GM12878 (cell line): Measurements from ENCODE around the gene MDC1. TPM values are rescaled to one million over a fixed set of nuclear protein-coding genes. Genes with fewer than 3 reads are reported as not detected.

Source experiments
- ATAC-seq: fragments of 200-7000 bp; cut with Tn5 transposase; 3 replicates; pipeline ENCODE4 v1.9.1; 2020; ENCODE audit warnings: mild to moderate bottlenecking, moderate library complexity
- BruUV-seq: library from RNA; stranded (reverse); fragments of 400-500 nt; replicated peaks from 2 replicates; lab custom pipeline; 2021; lab: Mats Ljungman, UMichigan
- CTCF ChIA-PET: fragments of 300-600 bp; sonication (Branson Sonifier 250); formaldehyde crosslinking; extraction: SDS; loops from one replicate; lab custom pipeline; 2021; ENCODE audit warnings: inconsistent platforms; lab: Yijun Ruan, JAX
- POLR2A ChIA-PET: fragments of 350-600 bp; formaldehyde crosslinking; extraction: SDS; loops from one replicate; lab custom pipeline; 2021; ENCODE audit warnings: inconsistent platforms; lab: Charles Lee
- RAD21 ChIA-PET: fragments of 300-600 bp; sonication (Branson Sonifier 250); formaldehyde crosslinking; loops from one replicate; lab custom pipeline; 2023; ENCODE audit warnings: antibody characterized with exemption; ENCODE audit not compliant: unreplicated experiment; lab: Charles Lee
- SMC1A ChIA-PET: fragments of 300-600 bp; sonication (Branson Sonifier 250); formaldehyde crosslinking; loops from one replicate; lab custom pipeline; 2023; ENCODE audit not compliant: unreplicated experiment, uncharacterized antibody; lab: Charles Lee
- DNase-seq: peaks from one replicate; pipeline ENCODE4 v3.0.0-alpha.2; 2011; ENCODE audit warnings: low read depth, low spot score
- FAIRE-seq: peaks from 3 replicates; lab custom pipeline; 2011; peaks lifted over from hg19 to GRCh38; lab: Jason Lieb, UNC
- H2AFZ ChIP-seq: 2 replicates; pipeline ENCODE4 v1.6.0; 2011; ENCODE audit warnings: low read depth, low read length, control low read depth; ENCODE audit not compliant: control insufficient read depth
- H3K27ac ChIP-seq: 2 replicates; pipeline ENCODE4 v1.5.1; 2011; ENCODE audit warnings: control low read depth; ENCODE audit not compliant: control insufficient read depth, insufficient read depth
- H3K27me3 ChIP-seq, 2 experiments: replicated peaks in 1 of 2; 2 replicates each; pipeline versions ENCODE4 v1.6.0 to v1.6.1; 2011; ENCODE audit warnings: low read length in 1 of 2; ENCODE audit not compliant: control insufficient read depth in 2 of 2, insufficient read depth in 2 of 2
- H3K36me3 ChIP-seq, 2 experiments: 2 replicates each; pipeline ENCODE4 v1.5.1; 2011; ENCODE audit warnings: low read length in 1 of 2; ENCODE audit not compliant: control insufficient read depth in 2 of 2, insufficient read depth in 2 of 2
- H3K4me1 ChIP-seq: 2 replicates; pipeline ENCODE4 v1.6.1; 2011; ENCODE audit warnings: mild to moderate bottlenecking, low read length, moderate library complexity, mixed read lengths; ENCODE audit not compliant: control insufficient read depth, insufficient read depth
- H3K4me2 ChIP-seq: 2 replicates; pipeline ENCODE4 v1.6.0; 2011; ENCODE audit warnings: control low read depth; ENCODE audit not compliant: control insufficient read depth, insufficient read depth
- H3K4me3 ChIP-seq: fragments of 200-600 bp; sonication (generic); 2 replicates; pipeline ENCODE4 v1.5.1; 2016
- H3K79me2 ChIP-seq: 2 replicates; pipeline ENCODE4 v1.6.0; 2011; ENCODE audit warnings: low read length; ENCODE audit not compliant: control insufficient read depth, insufficient read depth
- H3K9ac ChIP-seq: 2 replicates; pipeline ENCODE4 v1.8.0; 2011; ENCODE audit warnings: low read length, control low read depth, mixed read lengths; ENCODE audit not compliant: control insufficient read depth, insufficient read depth
- H3K9me3 ChIP-seq: replicated peaks from 3 replicates; pipeline ENCODE4 v1.5.1; 2011; ENCODE audit warnings: mild to moderate bottlenecking, low read length; ENCODE audit not compliant: control insufficient read depth, insufficient read depth
- H4K20me1 ChIP-seq: 2 replicates; pipeline ENCODE4 v1.6.0; 2011; ENCODE audit not compliant: control insufficient read depth, insufficient read depth
- BHLHE40 ChIP-seq, 2 experiments: fragments of 450-650 bp in 1 of 2; IDR thresholded peaks; 2 replicates each; pipeline ENCODE4 v1.6.1; 2011 to 2017; ENCODE audit warnings: low read depth in 2 of 2, borderline replicate concordance in 1 of 2, improper control_type of control experiment in 1 of 2, low read length in 1 of 2, mild to moderate bottlenecking in 1 of 2
- CHD2 ChIP-seq: IDR thresholded peaks from 2 replicates; pipeline ENCODE4 v1.6.1; 2011; ENCODE audit warnings: low read depth, low read length, improper control_type of control experiment, borderline replicate concordance
- EED ChIP-seq: sonication (generic); IDR thresholded peaks from 2 replicates; pipeline ENCODE4 v1.6.1; 2016; ENCODE audit warnings: antibody characterized with exemption, low read depth
- GATAD2B ChIP-seq: fragments of 450-650 bp; conservative IDR thresholded peaks from 2 replicates; pipeline ENCODE4 v1.6.1; 2017; ENCODE audit warnings: low read depth, mild to moderate bottlenecking, moderate library complexity
- HDAC2 ChIP-seq: fragments of 200-600 bp; sonication (generic); IDR thresholded peaks from 2 replicates; pipeline ENCODE4 v1.6.1; 2017
- MEF2A ChIP-seq: IDR thresholded peaks from 2 replicates; pipeline ENCODE4 v1.6.1; 2011; ENCODE audit warnings: low read depth, mild to moderate bottlenecking, low read length, moderate library complexity; ENCODE audit not compliant: insufficient read depth
- MEF2B ChIP-seq: fragments of 450-650 bp; IDR thresholded peaks from 2 replicates; pipeline ENCODE4 v1.6.1; 2018; ENCODE audit warnings: mild to moderate bottlenecking, moderate library complexity; ENCODE audit not compliant: partially characterized antibody, poor library complexity, severe bottlenecking
- MTA2 ChIP-seq: fragments of 450-650 bp; IDR thresholded peaks from 2 replicates; pipeline ENCODE4 v1.6.1; 2016; ENCODE audit warnings: low read depth, mild to moderate bottlenecking, moderate library complexity
- NFXL1 ChIP-seq: fragments of 450-650 bp; IDR thresholded peaks from 2 replicates; pipeline ENCODE4 v1.6.1; 2017; ENCODE audit warnings: antibody characterized with exemption, mild to moderate bottlenecking, borderline replicate concordance
- NFYB ChIP-seq: IDR thresholded peaks from 2 replicates; pipeline ENCODE4 v1.6.1; 2011; ENCODE audit warnings: low read depth, mild to moderate bottlenecking, low read length, improper control_type of control experiment, moderate library complexity; ENCODE audit not compliant: insufficient read depth
- NR2C1 ChIP-seq: fragments of 450-650 bp; IDR thresholded peaks from 2 replicates; pipeline ENCODE4 v1.6.1; 2017; ENCODE audit warnings: antibody characterized with exemption, mild to moderate bottlenecking, moderate library complexity
- PAX5 ChIP-seq: IDR thresholded peaks from 2 replicates; pipeline ENCODE4 v1.6.1; 2011; ENCODE audit warnings: low read depth, low read length, borderline replicate concordance
- PAX8 ChIP-seq: fragments of 450-650 bp; IDR thresholded peaks from 2 replicates; pipeline ENCODE4 v1.6.1; 2017; ENCODE audit warnings: mild to moderate bottlenecking, moderate library complexity
- SMAD5 ChIP-seq: IDR thresholded peaks from 2 replicates; pipeline ENCODE4 v1.6.1; 2016; ENCODE audit warnings: antibody characterized with exemption, low read depth
- TAF1 ChIP-seq: IDR thresholded peaks from 2 replicates; pipeline ENCODE4 v1.6.1; 2011; ENCODE audit warnings: mild to moderate bottlenecking, low read depth, low read length, borderline replicate concordance
- TARDBP ChIP-seq: IDR thresholded peaks from 2 replicates; pipeline ENCODE4 v1.6.1; 2016; ENCODE audit warnings: borderline replicate concordance
- WRNIP1 ChIP-seq: IDR thresholded peaks from 2 replicates; pipeline ENCODE4 v1.6.1; 2011; ENCODE audit warnings: low read depth, low read length, improper control_type of control experiment, borderline replicate concordance
- ZBTB33 ChIP-seq: fragments of 450-650 bp; IDR thresholded peaks from 2 replicates; pipeline ENCODE4 v1.6.1; 2017; ENCODE audit warnings: mild to moderate bottlenecking
- ZNF217 ChIP-seq: fragments of 450-650 bp; IDR thresholded peaks from 2 replicates; pipeline ENCODE4 v1.6.1; 2017; ENCODE audit warnings: antibody characterized with exemption, mild to moderate bottlenecking
- WGBS: methylation state at CpG from one replicate; pipeline ENCODE4 v1.1.6; 2016; ENCODE audit warnings: low lambda C conversion rate; ENCODE audit not compliant: insufficient replicate concordance, insufficient coverage; ENCODE audit errors: missing lambda C conversion rate; 5-methylcytosine and 5-hydroxymethylcytosine counted together
- in situ Hi-C: fragments of 300-500 bp; cut with MboI; formaldehyde crosslinking; loops from 9 replicates; pipeline ENCODE4 v1.14.3; 2018; ENCODE audit warnings: mixed read lengths
- intact Hi-C: fragments of 100-400 bp; cut with micrococcal nuclease; formaldehyde crosslinking; loops from one replicate; pipeline ENCODE4 v1.14.2; 2022; ENCODE audit not compliant: unreplicated experiment
- polyA plus RNA-seq, 11 experiments: library from polyadenylated mRNA; depleted of rRNA in 4 of 11; unstranded in 6 of 11; stranded (reverse) in 5 of 11; fragments of >200 nt; fragmentation: Nextera tagmentation in 4 of 11; fragmentation: Illumina TruSeq in 1 of 11; extraction: Ambion mirVana in 4 of 11; extraction: Trizol in 1 of 11; gene quantifications; 1 replicate in 1 of 11; 2 replicates in 10 of 11; pipeline versions ENCODE4 v1.2.1 to v1.2.3, GENCODE V29; 2011 to 2016; ENCODE audit warnings: inconsistent platforms in 2 of 11, missing spikeins in 2 of 11, low read depth in 1 of 11
- total RNA-seq, 4 experiments: library from RNA; depleted of rRNA in 3 of 4; stranded (reverse); fragments of >200 nt in 3 of 4; fragmentation: Illumina TruSeq in 1 of 4; extraction: Trizol in 1 of 4; gene quantifications; 2 replicates each; pipeline versions ENCODE4 v1.2.1 to v1.2.3, GENCODE V29; 2013 to 2021

MDC1 gene
- total and polyA plus RNA-seq, 10 of the 15 experiments (the other 5 are each of a cell fraction or from before 2014, with no cell fraction given): 5.1 to 62.5 (median 22.4) TPM

DNA sequence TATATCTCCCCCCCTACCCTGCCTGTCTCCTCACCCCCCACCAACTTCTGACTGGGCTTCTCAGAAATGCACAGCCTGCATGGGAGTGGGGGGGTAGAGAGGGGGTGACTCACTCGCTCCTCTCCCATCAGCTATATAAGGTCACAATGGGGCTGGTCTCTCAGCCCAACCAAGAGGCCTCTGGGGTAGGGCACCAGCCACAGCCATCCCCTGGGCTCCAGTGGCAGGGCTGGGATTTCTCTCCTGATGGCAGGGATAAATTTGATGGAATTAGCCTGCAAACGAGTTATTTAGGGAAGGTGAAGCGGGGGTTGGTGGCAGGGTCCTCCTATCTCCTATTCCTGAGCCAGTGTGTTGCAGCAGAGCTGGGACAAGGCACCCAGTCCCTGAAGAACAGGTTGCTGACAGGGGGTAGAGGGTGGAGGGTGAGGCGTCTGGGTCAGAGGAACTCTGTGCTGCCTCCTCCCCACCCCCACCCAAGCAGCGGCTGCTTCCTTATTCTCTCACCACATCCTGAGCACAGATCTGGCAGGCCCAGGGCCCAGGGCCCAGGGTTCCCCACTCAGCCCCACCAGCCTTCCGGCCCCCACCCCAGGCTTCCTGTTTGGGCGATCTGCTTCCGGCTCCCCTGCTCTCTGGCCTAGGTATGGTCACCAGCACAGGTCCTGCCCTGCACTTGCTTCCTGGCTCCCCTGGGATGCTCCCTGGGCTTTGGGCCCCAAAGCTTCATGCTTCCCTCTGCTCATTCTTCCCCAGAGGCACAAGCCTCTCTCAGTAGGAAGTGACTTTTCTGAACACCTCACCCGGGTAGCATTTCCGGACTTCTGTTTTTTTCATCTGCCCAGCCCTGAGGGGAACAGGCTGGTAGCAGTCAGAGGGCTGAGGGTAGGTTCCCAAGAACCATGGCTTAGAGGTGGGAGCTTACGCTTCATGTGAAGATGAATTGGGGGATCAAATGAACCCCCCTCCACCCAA, 34.7 kb downstream of the MDC1 start:
- intact Hi-C loops: loop anchor here (1.0 to 5.0 kb wide), 3 partner anchors 35 to 195 kb away; partner anchors contain the start of gene MDC1
- ATAC-seq: peak; percentile 45
- peak; percentile 70 for DNase-seq
- CTCF ChIA-PET: interaction anchor here (0.7 to 9.5 kb wide), 3 partner anchors 43 to 150 kb away, joined by 3 to 487 read pairs (median 3); partner anchors contain the start of genes MDC1 and TUBB
- Histone ChIP-seq H3K79me2 (peaks cover 90% of the 10 kb centered on the region), H3K9me3 (no peaks in the 10 kb centered on the region), H4K20me1 (peaks cover 5% of the 10 kb centered on the region; the same call in 1 of the 2 replicates), H3K27me3 (no peaks in the 10 kb centered on the region), H3K4me3 (peak overlapping the region; percentile 100), H3K36me3 (peaks cover 2 to 12% of the 10 kb centered on the region in 2 experiments; a peak in 3 of 4 replicates), H3K4me1 (peaks cover 8% of the 10 kb centered on the region), H3K4me2 (peak overlapping the region; percentile 89), H2AFZ (peak overlapping the region; percentile 49), H3K9ac (peak overlapping the region; percentile 75), H3K27ac (peak overlapping the region; percentile 94)
- POLR2A ChIA-PET: interaction anchor here (0.6 to 9.5 kb wide), 8 partner anchors 7 to 195 kb away, joined by 3 to 200 read pairs (median 6); partner anchors contain the start of genes DHX16, MDC1, NRM and TUBB
- in situ Hi-C loops: loop anchor here (5.0 kb wide), 2 partner anchors 35 to 140 kb away; partner anchors contain the start of gene MDC1
- RAD21 ChIA-PET: interaction anchor here (0.8 to 14.2 kb wide), 8 partner anchors 8 to 197 kb away, joined by 3 to 232 read pairs (median 4); partner anchors contain the start of genes MDC1, NRM and TUBB
- no TSS peak for BruUV-seq
- SMC1A ChIA-PET: interaction anchor here (1.3 to 11.3 kb wide), 3 partner anchors 32 to 231 kb away, joined by 3 to 265 read pairs (median 4); partner anchors contain the start of genes MDC1, TUBB and VARS2
- 3% methylated on average over 11 of the region's 11 CpGs for WGBS
- FAIRE-seq: peak; percentile 23
- TF ChIP-seq NFXL1 (no peak), TARDBP (no peak; the same call in 1 of the 2 replicates), MEF2B (peak; percentile 45), EED (peak; percentile 67), GATAD2B (peak; percentile 77; the same call in 1 of the 2 replicates), TAF1 (peak; percentile 60), NFYB (0 out of 2 replicates have a peak, but pooled peaks have one; percentile 29), NR2C1 (peak; percentile 61), MTA2 (peak; percentile 30; the same call in 1 of the 2 replicates), CHD2 (peak; percentile 88; the same call in 1 of the 2 replicates), BHLHE40 (IDR thresholded peaks at IDR 0.05; ENCODE audit: borderline replicate concordance in 1 of 2, low read depth in 2 of 2, low read length in 1 of 2) (peak in 1 of 2 experiments; percentile 50; a peak in 1 of 4 replicates), HDAC2 (no peak), SMAD5 (peak; percentile 38), ZNF217 (no peak), PAX8 (no peak), WRNIP1 (no peak), MEF2A (0 out of 2 replicates have a peak, but pooled peaks have one; percentile 16), PAX5 (peak; percentile 76; the same call in 1 of the 2 replicates), ZBTB33 (no peak)
